Astrocyte (in vitro differentiated cells and primary cell): Measurements from ENCODE around the gene SUOX.
"Not testable (repeated sequence)": the region's sequence is repeated elsewhere in the genome, so short reads cannot be mapped to it uniquely, and the experiment has no call there.

Experiments
- CTCF ChIP-seq: IDR thresholded peaks from 2 replicates; pipeline ENCODE4 v1.5.1; 2011; ENCODE audit warnings: low read depth, mild to moderate bottlenecking, inconsistent platforms, low read length, moderate library complexity; ENCODE audit not compliant: insufficient read depth
- EZH2 ChIP-seq: IDR thresholded peaks from 2 replicates; pipeline ENCODE4 v1.6.1; 2012; ENCODE audit warnings: mild to moderate bottlenecking, low read length, inconsistent platforms; ENCODE audit not compliant: insufficient read depth

GRCh38 chr12:56003376-56003775, 6.3 kb downstream of the SUOX start:
- not testable (repeated sequence) for TF ChIP-seq CTCF, EZH2
